GM19193 (cell line): ENCODE data around the gene PIGR.

Source experiments
- POLR2A ChIP-seq: IDR thresholded peaks from 4 replicates; pipeline ENCODE4 v1.6.1; 2011; ENCODE audit not compliant: insufficient read depth, insufficient read length; ENCODE audit errors: extremely low read depth

PIGR gene

DNA sequence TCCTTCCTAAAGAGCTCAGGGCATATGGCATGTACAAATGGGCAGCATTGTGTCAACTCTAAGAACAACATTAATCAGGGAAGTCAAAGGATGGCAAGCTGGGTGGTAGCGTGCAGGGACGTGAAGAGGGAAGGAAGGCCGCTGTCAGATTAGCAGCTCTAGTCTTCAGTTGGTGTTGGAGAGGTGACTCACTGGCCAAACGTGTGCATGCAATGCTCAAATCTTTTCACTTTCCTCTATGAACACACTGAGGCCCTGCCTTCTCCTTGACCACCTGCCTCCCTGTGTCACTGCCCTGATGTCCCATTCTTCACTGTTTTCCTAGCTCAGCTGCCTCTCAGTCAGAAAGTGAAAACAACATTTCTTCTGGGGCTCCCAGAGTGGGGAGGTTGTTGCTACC lies 5.9 kb upstream of the PIGR start:
- peak; percentile 12 for TF ChIP-seq POLR2A

DNA sequence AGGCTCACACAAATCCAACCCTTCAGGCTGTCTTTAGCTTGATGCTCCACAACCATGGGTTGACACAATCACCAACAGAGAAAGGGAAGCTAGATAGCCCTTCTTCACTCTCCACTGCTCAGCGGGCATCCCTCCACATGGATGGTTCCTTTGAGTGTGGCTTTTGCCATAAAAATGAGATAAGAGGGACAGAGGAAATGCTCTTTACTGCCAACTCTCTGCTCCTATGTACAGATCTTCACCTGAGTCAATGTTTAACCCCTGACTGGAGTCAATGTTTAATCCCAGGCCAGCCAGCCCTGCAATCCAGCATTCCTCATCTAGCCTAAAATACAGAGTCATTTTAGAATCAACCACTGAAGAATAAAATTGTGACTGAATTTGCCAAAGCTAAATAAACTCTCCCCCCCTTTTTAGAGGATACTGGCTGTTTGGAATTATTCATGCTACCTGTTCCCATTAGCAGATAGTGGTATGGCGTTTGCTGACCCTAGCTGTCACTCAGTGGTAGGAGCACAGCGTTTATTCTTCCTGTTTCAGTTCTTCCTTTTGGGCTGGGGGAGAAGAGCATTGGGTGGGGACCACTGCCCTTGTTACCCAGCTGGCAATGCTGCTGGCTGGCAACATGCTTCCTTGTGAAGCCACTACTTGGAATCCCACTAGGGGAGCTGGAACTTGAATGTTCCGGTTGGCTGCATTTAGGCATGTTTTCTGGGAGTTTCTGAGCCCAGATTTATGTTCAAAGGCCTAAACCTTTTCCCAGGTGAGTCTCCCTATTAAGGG lies 5.2 kb upstream of the PIGR start:
- no peak for TF ChIP-seq POLR2A

DNA sequence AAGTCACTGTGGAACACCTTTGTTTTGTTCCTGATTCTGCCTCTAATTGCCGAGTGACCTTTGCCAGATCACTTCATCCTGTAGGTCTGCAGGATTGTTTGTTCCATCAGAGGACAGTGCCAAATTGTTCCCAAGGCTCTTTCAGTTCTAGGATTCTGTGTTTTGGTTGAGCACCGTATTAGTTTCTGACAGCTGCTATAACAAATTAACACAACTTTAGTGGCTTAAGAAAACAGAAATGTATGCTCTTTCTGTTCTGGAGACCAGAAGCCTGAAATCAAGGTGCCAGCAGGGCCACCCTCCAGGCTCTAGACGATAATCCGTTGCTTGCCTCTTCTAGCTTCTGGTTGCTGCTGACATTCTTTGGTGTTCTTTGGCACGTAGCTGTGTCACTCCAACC lies 3.4 kb upstream of the PIGR start:
- no peak for TF ChIP-seq POLR2A

DNA sequence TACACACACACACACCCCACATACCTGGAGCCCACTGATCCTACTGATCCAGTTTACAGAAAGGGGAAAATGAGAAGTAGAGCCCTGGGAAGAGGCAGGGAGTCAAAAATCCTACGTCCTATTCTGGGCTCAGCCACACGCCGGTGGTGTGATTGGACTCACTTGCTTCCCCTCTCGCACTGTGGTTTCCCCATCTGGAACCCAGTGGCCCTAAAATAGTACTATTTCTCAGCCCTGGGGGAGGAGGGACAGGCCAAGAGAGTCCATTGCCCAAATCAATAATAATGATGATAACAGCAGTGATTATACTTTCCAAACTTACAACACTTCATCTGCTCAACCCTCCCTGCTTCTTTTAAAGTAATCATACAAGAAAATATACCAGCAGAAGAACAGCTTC lies 2.9 kb upstream of the PIGR start:
- no peak for TF ChIP-seq POLR2A

DNA sequence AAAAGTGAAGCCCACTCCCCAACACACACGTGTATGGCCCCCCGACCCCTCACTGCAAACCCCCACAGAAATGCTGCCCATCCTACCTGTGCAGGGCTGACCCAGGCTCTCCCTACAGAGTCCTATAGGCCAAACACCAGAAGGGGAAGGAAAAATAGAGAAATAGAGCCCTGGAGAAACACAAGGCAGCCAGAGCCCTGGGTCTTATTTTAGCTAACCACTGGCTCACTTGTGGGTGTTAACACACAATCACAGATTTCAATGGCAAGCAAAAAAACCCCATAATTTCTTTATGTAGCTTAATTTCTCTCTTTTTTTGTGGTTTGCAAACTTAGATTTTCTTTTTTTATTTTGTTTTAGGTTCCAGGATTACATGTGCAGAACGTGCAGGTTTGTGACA lies 989 bp upstream of the PIGR start:
- no peak for TF ChIP-seq POLR2A

DNA sequence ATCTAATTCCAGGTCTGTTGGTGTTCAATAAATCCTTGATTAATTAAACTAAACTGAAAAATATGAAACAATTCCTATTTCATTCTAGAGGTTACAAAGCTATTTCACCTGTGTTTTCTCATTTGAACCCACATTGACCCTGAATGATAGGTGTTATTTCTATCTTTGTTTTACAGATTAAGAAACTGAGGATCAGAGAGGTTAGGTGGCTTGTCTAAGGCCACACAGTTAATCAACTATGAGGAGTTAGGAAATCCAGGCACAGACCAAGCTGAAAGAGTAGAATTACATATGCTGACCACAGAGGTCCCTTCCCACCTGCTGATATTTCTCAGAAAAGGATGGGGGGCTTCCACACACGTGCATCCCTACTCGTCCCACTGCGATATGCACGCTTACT lies 487 bp downstream of the PIGR start:
- TF ChIP-seq POLR2A: no peak

DNA sequence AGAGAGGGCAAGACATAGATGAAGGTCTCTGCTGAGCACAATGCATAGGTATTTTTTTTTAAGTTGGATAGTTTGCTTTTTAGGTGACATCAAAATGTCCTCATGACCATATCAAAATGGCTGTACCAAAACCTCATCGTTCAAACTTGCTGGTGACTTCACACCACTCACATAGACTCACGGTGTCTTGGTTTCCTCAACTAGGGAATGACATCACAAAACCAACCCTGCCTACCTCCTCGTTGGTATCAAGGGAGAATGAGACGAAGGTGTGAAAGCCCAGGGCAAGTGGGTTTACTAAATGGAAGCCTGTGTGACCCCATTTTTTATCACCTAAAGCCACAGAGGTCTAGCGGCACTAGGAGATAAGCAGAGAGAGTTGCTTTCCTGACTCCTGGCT lies 1.6 kb downstream of the PIGR start:
- TF ChIP-seq POLR2A: no peak

DNA sequence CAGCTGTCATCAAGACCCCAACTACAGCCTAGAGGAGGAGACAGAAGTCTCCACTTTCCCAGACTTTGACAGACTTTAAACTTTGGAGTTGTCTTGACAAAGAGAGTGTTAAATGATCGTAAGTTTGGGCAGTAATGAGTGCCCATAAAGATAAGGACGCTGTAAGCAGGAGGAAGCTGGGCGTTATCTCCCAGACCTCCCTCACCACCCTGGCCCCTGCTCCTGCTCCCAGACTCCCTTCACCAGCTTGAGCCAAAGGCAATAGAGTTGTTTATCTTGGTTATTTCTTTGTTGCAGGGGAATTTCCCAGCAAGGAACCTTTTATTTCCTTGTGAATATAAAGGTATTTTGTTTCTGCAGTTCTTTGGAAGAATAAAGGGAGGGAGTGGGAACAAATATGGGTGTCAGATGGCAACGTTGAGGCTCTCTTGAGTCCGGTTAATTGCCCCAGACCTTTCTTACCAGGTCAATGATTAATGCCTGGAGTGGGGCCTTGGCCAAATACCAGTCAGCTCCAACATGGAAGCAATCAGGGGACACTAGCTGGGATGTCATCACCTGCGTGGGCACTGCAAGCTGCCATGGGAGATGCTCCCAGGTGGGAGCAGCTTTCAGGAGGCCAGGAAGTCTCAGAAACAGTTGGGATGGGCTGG lies 4.4 kb downstream of the PIGR start:
- no peak for TF ChIP-seq POLR2A

DNA sequence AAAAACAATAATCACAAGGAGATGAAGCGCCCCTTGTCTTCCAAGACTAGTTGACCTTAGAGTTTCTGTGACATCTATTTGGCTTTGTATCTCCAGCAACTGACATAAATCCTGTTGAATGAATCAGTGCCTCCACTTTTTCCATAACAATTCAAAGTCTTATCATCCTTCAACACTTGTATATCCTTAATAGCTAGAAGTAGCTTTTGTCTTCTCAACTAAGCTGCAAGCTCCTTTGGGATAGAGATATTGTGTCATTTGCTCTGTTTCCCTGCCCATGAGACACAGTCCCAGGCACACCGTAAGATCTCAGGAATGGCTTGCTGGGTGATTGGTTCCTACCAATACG lies 5.7 kb downstream of the PIGR start:
- TF ChIP-seq POLR2A: no peak

DNA sequence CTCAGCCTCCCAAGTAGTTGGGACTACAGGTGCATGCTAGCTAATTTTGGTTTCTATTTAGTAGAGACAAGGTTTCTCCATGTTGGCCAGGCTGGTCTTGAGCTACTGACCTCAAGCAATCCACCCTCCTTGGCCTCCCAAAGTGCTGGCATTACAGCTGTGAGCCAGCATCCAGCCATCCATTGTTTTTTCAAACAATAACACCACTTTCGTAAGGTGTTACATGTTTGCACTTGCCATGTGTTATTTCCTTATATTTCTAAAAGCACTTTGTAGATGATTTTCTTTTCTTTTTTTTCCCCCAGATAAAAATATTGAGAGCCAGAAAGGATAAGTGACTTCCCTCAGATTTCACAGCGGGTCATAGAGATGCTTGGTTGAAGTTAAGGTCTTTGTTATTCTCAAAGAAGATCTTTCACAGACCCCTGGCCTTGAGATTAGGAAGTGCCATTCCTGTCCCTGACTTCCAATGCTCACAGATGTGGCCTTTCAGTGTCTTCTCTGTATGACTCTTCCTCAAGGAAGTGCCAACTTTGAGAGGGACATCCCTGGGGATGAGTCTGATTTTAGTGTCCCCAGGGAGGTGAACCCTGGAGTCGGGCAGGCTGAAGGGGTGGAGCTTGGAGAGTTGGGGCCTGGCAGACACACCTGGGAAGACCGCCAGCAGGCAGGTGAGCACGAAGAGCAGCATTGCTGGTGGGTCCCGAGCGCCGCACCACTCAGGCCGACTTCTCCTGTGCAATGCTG lies 6.3 kb downstream of the PIGR start:
- TF ChIP-seq POLR2A: no peak

DNA sequence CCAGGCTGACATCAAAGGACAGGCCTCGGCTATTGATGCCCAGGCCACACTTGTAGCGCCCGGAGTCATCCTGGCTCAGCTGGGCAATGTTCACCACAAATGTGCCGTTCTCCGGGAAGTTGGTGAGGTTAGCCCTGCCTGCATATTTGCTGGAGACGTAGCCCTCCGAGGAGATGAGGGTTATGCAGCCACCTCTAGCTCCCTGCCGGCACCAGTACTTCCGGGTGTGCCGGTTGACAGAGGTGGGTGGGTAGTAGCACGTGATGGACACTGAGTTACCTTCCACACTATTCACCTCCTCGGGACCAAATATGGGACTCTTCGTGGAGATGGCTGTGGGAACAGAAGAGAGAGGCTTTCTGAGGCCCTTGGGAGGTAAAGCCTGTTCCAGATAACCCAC lies 7.1 kb downstream of the PIGR start:
- no peak for TF ChIP-seq POLR2A

DNA sequence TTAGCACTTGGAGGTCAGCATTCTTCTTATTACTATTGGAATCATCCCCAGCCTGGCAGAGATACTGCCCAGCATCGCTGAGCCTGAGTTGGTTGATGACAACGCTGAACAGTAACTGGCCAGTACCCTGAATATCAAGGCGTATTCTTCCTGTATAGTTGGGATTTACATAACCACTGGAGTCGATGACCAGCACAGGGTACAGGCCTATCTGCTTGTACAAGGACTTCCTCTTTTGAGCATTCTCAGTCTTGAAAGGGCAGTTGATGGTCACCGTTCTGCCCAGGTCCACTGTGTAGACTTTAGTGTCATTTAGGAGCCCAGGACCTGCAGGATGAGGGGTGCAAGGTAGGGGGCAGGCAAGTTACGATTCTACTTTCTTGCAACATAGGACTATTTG lies 8.8 kb downstream of the PIGR start:
- no peak for TF ChIP-seq POLR2A

DNA sequence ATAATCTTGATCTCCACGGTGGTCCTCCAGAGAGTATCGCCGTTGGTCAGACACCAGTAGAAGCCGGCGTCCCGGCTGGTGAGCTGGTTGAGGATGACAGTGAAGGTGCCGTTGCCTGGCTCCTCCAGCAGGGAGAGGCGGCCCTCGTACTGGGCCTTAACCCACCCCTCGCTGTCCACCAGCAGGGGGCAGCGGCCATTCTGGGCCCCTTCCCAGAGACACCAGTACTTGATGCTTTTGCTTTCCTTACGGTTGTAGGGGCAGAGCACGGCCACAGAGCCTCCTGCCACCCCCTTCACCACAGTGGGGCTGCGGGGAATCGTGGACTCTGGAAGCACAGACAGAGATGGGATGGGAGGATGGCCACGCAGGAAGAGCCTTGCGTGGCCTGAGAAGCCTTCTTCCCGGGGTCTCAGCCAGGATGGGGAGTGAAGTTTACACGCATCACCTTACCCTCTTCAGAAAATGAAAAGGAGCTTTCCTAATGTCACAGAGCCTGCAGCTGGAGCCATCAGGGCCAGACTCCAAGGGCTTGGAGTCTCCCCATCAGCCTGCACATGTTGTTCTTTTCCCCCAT lies 10.7 kb downstream of the PIGR start:
- no peak for TF ChIP-seq POLR2A

DNA sequence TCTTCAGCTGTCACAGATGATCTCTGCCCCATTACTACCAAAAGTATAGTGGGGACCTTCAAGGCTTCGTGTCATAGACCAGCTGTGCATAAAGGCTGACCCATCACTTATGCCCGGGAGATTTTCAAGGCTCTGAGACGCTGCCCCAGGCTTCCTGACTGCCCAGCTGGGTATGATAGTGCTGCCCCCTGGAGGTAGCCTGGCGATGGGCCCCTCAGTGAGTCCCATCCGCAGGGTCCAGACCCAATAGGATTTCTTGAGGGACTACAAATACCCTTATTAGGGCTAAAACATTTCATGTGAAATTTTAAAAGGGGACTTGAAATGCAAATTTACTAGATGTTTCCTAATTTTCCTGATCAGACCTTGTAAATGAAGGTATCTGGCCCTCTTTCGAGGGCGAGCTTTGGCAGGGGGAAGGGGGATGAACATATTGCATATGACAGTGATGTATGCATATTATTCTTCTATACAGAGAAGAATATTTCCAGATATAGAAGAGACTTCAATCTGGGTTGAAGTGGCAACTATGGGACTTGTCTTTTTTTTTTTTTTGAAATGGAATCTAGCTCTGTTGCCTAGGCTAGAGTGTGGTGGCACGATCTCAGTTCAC lies 12.8 kb downstream of the PIGR start:
- no peak for TF ChIP-seq POLR2A

DNA sequence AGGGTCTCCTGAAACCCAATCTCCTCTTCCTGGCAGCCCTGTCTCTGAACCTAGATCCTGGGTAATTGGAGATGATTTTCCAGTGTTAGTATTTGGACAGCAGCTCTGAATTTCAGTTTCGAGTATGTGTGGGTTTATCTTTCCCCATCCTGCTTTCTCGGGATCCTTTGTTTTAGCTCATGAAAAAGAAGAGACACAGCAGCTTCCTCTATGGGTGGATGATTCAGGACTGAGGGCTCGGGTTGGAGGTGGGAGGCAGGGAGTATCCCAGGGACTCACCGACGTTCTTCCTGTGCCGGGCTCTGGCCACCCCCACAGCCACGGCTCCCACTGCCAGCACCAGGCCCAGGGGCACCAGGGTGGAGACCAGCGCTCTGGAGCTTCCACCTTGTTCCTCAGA lies 14.1 kb downstream of the PIGR start:
- no peak for TF ChIP-seq POLR2A
